Cardiac muscle cell (in vitro differentiated cells and primary cell): ENCODE data around the gene PGA4. TPM values are rescaled to one million over a fixed set of nuclear protein-coding genes. Genes with fewer than 3 reads are reported as not detected.

Source experiments
- DNase-seq, 2 donors: peaks; one replicate each; pipeline versions ENCODE4 v3.0.0 to v3.0.0-alpha.2; 2010 to 2017; ENCODE audit warnings: low read depth in 1 of 2, low spot score in 1 of 2
- H3K27ac ChIP-seq: fragments of 200-600 bp; sonication (generic); 2 replicates; pipeline ENCODE4 v1.5.1; 2016
- H3K27me3 ChIP-seq: fragments of 200-600 bp; sonication (generic); 2 replicates; pipeline ENCODE4 v1.6.0; 2016; ENCODE audit warnings: control low read depth
- H3K36me3 ChIP-seq: fragments of 200-600 bp; sonication (generic); 2 replicates; pipeline ENCODE4 v1.5.1; 2016; ENCODE audit warnings: control low read depth
- H3K4me1 ChIP-seq: fragments of 200-600 bp; sonication (generic); 2 replicates; pipeline ENCODE4 v1.8.1; 2017; ENCODE audit warnings: low read depth, mild to moderate bottlenecking, mixed run types
- H3K4me3 ChIP-seq: fragments of 200-600 bp; sonication (generic); 2 replicates; pipeline ENCODE4 v1.5.1; 2016; ENCODE audit warnings: mild to moderate bottlenecking
- H3K9me3 ChIP-seq: fragments of 200-600 bp; sonication (generic); 2 replicates; pipeline ENCODE4 v1.5.1; 2017; ENCODE audit warnings: low read depth, mild to moderate bottlenecking, control low read depth
- polyA plus RNA-seq: library from polyadenylated mRNA; unstranded; fragments of >200 nt; fragmentation: Nextera tagmentation; extraction: Ambion mirVana; gene quantifications from 2 replicates; pipeline ENCODE4 v1.2.1, GENCODE V29; 2016
- total RNA-seq: library from RNA; depleted of rRNA; stranded (reverse); fragments of >200 nt; gene quantifications from 2 replicates; pipeline ENCODE4 v1.2.3, GENCODE V29; 2016
- TF ChIP-seq, protein P1 (sequence below): IDR thresholded peaks from 2 replicates; pipeline ENCODE4 v1.5.1; 2012; ENCODE audit warnings: low read depth, mild to moderate bottlenecking, low read length

The PGA4 gene
- total and polyA plus RNA-seq, 2 experiments from 2014 or later = 0.48 to 1.2 TPM

DNA sequence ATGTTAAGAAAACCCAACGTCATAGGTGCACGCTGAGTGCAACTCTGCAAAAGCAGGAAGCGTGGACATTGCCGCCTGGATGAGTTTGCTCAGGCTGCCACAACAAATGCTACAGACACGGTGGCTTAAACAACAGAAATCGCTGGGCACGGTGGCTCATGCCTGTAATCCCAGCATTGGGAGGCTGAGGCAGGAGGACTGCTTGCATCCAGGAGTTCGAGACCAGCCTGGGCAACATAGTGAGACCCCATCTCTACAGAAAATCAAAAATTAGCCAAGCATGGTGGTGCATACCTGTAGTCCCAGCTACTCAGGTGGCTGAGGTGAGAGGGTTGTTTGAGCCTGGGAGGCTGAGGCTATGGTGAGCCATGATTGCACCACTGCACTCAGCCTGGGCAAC lies 32.2 kb upstream of the PGA4 start:
- TF ChIP-seq, protein P1, sequence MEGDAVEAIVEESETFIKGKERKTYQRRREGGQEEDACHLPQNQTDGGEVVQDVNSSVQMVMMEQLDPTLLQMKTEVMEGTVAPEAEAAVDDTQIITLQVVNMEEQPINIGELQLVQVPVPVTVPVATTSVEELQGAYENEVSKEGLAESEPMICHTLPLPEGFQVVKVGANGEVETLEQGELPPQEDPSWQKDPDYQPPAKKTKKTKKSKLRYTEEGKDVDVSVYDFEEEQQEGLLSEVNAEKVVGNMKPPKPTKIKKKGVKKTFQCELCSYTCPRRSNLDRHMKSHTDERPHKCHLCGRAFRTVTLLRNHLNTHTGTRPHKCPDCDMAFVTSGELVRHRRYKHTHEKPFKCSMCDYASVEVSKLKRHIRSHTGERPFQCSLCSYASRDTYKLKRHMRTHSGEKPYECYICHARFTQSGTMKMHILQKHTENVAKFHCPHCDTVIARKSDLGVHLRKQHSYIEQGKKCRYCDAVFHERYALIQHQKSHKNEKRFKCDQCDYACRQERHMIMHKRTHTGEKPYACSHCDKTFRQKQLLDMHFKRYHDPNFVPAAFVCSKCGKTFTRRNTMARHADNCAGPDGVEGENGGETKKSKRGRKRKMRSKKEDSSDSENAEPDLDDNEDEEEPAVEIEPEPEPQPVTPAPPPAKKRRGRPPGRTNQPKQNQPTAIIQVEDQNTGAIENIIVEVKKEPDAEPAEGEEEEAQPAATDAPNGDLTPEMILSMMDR = no peak
- no peak overlapping the region for H3K4me3 ChIP-seq
- DNase-seq = no peak
- no peaks in the 10 kb centered on the region for H3K9me3 ChIP-seq
- no peaks in the 10 kb centered on the region for H3K4me1 ChIP-seq
- H3K36me3 ChIP-seq = no peaks in the 10 kb centered on the region
- no peak overlapping the region for H3K27ac ChIP-seq
- H3K27me3 ChIP-seq = no peaks in the 10 kb centered on the region

DNA sequence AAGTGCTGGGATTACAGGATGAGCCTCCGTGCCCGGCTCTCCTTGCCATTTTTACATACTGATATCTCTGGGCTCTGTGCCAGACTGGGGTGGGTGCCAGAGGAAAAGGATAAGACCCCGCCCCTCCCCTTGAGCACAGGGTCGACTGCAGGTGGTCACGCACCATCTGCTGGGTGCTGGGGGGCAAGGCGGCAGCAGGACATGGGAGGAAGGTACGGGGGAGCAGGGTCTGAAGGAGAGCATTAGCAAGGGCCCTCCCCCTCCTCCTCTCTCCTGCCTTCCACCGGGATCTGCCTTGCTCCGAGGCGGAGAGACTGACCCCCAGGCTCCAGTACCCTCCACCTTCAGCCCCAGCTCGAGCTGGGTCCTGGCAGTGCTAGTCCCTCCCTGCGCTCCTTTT lies 28.6 kb upstream of the PGA4 start:
- TF ChIP-seq, protein P1 = no peak

DNA sequence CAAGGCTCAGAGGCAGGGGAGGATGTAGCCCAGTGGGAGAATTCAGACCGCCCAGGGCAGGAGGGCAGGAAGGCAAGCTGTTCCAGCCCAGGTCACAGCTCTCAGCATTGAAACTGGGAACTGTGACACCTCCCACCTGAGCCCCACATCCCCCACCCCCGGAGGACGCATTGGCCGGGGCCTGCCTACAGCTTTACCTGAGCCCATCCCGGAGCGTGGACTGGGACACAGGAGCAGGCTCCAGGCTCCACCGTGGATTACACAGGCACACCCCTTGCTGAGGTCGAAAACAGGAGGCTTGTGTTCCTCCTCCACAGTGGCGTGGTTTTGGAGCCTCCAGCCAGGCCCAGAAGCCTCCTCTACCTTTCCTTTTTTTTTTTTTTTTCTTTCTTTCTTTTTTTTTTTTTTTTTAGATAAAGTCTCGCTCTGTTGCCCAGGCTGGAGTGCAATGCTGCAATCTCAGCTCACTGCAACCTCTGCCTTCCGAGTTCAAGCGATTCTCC lies 27.9 kb upstream of the PGA4 start:
- H3K27me3 ChIP-seq = no peaks in the 10 kb centered on the region
- no peak overlapping the region for H3K27ac ChIP-seq
- H3K36me3 ChIP-seq = no peaks in the 10 kb centered on the region
- no peaks in the 10 kb centered on the region for H3K4me1 ChIP-seq
- H3K9me3 ChIP-seq = no peaks in the 10 kb centered on the region
- DNase-seq = no peak
- TF ChIP-seq, protein P1 = no peak
- H3K4me3 ChIP-seq = no peak overlapping the region

More for the DNA sequence above, 28.6 kb upstream of the PGA4 start:
- H3K36me3 ChIP-seq = no peaks in the 10 kb centered on the region
- no peak overlapping the region for H3K27ac ChIP-seq
- H3K9me3 ChIP-seq = no peaks in the 10 kb centered on the region
- H3K27me3 ChIP-seq = no peaks in the 10 kb centered on the region
- H3K4me3 ChIP-seq = no peak overlapping the region
- DNase-seq = no peak
- H3K4me1 ChIP-seq = no peaks in the 10 kb centered on the region

DNA sequence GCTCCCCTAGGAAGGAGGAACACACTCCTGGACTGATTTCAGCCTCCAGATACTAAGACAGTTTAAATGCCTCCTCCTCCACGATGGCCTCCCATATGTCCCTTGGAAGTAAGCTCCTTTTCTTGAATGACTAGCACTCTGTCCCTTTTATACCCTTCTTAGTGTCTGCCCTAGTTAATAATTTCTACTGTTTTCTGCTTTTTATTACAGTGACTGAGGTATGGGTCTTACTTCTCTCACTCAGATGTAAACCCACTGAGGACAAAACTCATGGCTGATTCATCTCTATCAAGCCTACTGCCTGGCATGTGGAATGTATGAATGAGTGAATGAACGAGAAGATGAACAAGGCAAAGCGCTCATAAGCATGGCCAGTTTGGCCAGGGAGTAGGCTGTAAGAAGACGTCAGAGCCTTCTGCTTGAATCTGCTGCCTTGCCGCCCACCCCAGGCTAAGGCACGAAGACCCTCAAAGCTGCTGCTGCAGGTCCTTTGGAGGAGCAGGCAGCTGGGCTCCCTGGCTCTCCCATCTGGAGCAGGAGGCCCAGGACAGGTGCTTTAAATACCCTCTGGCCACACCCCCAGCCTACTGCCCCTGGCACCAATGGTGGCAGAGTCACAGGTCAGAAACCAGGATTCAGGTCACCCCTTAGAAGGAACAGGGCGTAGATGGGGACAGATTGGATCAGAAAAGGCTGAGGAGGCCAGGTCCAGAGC lies 27.0 kb upstream of the PGA4 start:
- Histone ChIP-seq H3K9me3 (no peaks in the 10 kb centered on the region), H3K27me3 (no peaks in the 10 kb centered on the region), H3K4me3 (no peak overlapping the region), H3K4me1 (no peaks in the 10 kb centered on the region), H3K36me3 (no peaks in the 10 kb centered on the region), H3K27ac (no peak overlapping the region)
- no peak for DNase-seq
- TF ChIP-seq, protein P1 = no peak

DNA sequence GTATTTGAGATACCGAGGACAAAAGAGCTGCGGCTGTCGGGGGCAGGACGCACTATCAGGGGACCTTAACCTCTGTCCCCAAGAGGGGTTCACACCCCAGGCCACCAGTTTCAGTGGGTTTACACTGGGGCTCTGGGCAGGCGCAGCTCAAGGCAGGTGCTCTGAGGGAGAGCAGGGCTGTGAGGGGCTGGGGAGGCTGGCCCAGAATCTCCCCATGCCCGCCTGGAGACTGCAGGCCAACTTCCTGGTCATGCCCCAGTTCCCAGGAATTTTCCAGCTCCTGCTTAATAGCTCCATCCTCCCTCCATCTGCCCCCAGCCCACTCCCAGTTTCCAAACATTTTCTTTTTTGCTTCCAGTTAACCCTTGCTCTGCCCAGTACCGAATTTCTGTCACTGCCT lies 26.4 kb upstream of the PGA4 start:
- Histone ChIP-seq H3K27me3 (no peaks in the 10 kb centered on the region), H3K27ac (no peak overlapping the region), H3K9me3 (no peaks in the 10 kb centered on the region), H3K4me1 (no peaks in the 10 kb centered on the region), H3K4me3 (no peak overlapping the region), H3K36me3 (no peaks in the 10 kb centered on the region)
- TF ChIP-seq, protein P1 = no peak
- no peak for DNase-seq
